Esophagus muscularis mucosa (tissue), 4 donors: ENCODE measurements around the gene IZUMO4.

Experiments
- CTCF ChIP-seq, 3 experiments: fragments of 200-600 bp in 2 of 3; fragments of 450-650 bp in 1 of 3; sonication (generic) in 2 of 3; IDR thresholded peaks; one replicate each; pipeline ENCODE4 v1.5.1; 2017 to 2019; ENCODE audit warnings: antibody characterized with exemption in 3 of 3, mild to moderate bottlenecking in 2 of 3, moderate library complexity in 1 of 3
- EP300 ChIP-seq: sonication (generic); formaldehyde crosslinking; IDR thresholded peaks from one replicate; pipeline ENCODE4 v1.6.1; 2017; ENCODE audit warnings: antibody characterized with exemption
- POLR2A ChIP-seq: fragments of 450-650 bp; IDR thresholded peaks from one replicate; pipeline ENCODE4 v1.6.1; 2017; ENCODE audit warnings: antibody characterized with exemption, moderate library complexity, mild to moderate bottlenecking, low read depth
- POLR2AphosphoS5 ChIP-seq, 2 donors: sonication (generic); formaldehyde crosslinking; IDR thresholded peaks; one replicate each; pipeline ENCODE4 v1.6.1; 2017; ENCODE audit warnings: antibody characterized with exemption in 2 of 2

GRCh38 chr19:2097886-2098327 lies 1.2 kb downstream of the IZUMO4 start:
- TF ChIP-seq CTCF (IDR thresholded peaks at IDR 0.05) = no peak
- TF ChIP-seq POLR2AphosphoS5 (IDR thresholded peaks at IDR 0.05) = no peak
- no peak for TF ChIP-seq POLR2A
- TF ChIP-seq EP300 = no peak
